Measurements from ENCODE around the gene C12orf57. TPM values are rescaled to one million over a fixed set of nuclear protein-coding genes. Genes with fewer than 3 reads are reported as not detected.

Gene C12orf57
- total and polyA plus RNA-seq, 2 of the 8 experiments (the other 6 are each of a cell fraction or from before 2014, with no cell fraction given): 174 to 993 TPM

GRCh38 chr12:6899837-6900519 lies 43.8 kb upstream of the C12orf57 start (continued):
- TF ChIP-seq TEAD4 (IDR thresholded peaks at IDR 0.05; ENCODE audit: low read depth, low read length) (no peak), E2F6 (IDR thresholded peaks at IDR 0.05) (no peak), POU5F1 (IDR thresholded peaks at IDR 0.05; ENCODE audit: low read depth, low read length) (no peak), SAP30 (IDR thresholded peaks at IDR 0.05; ENCODE audit: insufficient read depth, insufficient replicate concordance, low read length) (no peak), KDM4A (IDR thresholded peaks at IDR 0.05; ENCODE audit: low read depth, low read length, severe bottlenecking) (no peak), CHD2 (IDR thresholded peaks at IDR 0.05; ENCODE audit: low read length) (no peak), TAF1 (IDR thresholded peaks at IDR 0.05; ENCODE audit: low read depth, low read length) (no peak), GABPA (IDR thresholded peaks at IDR 0.05; ENCODE audit: borderline replicate concordance, insufficient read depth, low read length) (no peak), SIRT6 (IDR thresholded peaks at IDR 0.05; ENCODE audit: low read length) (no peak)

All from H1 (cell line).